Loucy (cell line): Measurements from ENCODE around the gene CDX1.

ENCODE experiments used
- CTCF ChIP-seq: fragments of 200-600 bp; sonication (generic); conservative IDR thresholded peaks from 2 replicates; pipeline ENCODE4 v1.5.1; 2014; ENCODE audit warnings: mild to moderate bottlenecking, antibody characterized with exemption, low read length
- EZH2phosphoT487 ChIP-seq: fragments of 200-600 bp; IDR thresholded peaks from 2 replicates; pipeline ENCODE4 v1.6.1; 2018; ENCODE audit warnings: antibody characterized with exemption, mild to moderate bottlenecking, moderate library complexity, borderline replicate concordance

GRCh38 chr5:150219861-150220260 is 53.3 kb downstream of the CDX1 start:
- TF ChIP-seq CTCF (no peak), EZH2phosphoT487 (no peak)
